Measurements from ENCODE around the gene UBE2V1.
A peak's percentile ranks its signal among the peaks of the same experiment; 100 is the strongest.

The UBE2V1 gene

DNA sequence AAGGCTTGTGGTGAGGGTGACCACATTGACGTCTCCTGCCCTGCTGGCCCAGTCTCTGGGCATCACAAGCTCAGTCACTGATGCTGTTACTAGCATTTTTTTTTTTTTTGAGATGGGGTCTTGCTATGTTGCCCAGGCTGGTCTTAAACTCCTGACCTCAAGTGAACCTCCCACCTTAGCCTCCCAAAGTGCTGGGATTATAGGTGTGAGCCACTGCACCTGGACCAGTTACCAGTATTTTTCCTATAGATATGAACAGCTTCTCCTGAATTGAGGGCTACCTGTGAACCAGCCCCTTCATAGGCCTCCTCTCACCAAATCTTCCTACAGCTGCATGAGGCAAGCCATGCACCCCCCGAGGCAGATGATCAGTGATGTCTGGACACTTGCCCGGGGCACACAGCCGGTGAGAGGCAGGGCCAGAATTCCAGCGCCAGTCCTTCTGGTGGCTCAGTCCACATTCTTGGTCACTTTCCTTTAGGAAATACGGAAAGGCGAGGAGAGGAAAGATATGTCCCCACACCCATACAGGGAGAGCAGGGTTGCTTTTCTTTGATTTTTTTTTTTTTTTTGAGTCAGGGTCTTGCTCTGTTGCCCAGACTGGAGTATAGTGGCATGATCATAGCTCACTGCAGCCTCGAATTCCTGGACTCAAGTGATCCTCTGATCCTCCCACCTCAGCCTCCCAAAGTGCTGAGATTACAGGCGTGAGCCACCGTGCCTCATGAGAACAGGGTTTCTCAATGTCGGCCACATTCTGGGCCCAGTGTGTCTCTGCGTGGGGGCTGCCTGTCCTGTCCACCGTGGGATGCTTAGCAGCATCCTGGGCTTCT is 50.7 kb downstream of the UBE2V1 start:
- no peak for DNase-seq (ENCODE audit: low spot score)

DNA sequence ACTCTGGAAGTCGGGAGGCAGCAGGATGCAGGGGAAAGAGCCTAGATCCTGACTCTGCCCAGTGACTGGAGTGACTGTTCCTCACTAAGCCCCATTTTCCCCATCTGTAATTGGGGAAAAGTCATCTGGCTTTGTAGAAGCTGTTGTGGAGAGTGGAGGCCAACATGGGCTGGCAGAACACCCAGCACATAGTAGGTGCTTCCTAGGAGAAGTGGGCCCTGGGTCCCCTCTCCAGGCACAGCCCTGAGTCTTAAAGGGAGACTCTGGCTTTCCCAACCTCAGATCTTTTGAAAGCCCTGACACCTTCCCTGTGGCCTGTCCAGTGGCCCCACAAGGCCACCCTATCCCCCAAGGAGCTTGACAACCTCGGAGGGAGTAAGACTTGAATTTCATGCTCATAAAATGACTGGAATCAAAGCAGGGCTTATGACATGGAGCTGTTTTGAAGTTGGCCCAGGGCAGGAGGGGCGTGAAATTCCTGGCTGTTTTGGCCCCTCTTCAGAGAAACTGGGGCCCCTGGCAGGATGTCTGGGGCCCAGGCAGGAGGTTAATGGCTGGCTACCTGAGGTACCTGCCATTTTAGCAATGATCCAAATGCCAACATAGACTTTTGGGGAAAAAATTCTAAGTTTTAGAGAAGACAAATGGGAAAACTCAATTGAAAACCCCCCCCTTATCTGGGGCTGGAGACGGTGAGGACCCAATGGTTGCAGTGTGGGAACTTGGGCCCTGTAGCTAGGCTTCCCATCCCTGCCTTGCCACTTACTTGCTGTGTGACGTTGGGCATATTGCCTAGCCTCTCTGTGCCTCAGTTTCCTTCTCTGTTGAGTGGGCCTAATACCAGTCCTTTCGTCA is 51.6 kb downstream of the UBE2V1 start:
- no peak for DNase-seq (ENCODE audit: low spot score)

DNA sequence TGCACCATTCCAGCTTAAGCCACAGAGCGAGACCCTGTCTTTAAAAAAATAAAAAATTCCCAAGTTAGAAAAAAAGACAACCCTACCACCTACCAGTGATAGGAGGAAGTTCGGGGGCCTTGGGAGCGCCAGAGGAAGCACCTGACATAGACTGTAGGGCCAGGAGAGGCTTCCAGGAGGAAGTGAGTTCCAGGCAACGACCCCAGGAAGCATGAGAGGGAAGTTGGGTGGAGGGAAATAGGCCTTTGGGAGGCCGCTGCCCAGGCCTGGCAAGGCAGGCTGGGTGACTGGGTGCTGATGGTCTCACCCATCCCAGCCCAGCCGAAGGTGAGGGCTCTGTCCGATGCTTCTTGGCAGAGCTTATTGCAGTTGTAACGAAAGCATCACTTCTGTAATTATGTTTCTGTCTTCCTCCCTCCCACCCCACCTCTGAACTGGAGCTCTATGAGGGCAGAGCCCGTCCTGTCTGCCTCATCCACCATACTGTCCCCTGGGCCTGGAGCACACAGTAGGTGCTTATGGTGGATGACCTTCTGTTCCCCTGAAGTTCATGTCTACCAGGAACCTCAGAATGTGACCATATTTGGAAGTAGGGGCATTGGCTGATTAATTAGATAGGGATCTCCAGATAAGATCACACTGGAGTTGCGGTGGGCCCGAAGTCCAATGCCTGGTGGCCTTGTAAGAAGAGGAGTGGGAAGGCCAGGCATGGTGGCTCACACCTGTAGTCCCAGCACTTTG is 54.1 kb downstream of the UBE2V1 start:
- DNase-seq (ENCODE audit: low spot score), result no peak

DNA sequence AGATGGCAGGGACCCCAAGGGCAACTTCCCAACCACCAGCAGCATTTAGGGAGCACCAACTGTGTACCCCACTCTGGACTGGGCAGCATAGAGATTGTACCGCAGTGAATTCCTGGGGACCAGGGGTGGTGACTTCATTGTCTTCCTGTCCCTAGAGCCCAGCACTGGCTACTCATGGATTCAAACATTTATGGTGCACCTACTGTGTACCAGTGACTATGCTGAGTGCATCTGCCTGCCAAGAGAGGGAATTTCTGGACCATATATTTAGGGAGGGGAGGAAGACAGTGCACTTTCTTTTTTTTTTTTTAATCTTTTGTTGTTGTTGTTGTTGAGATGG is 55.3 kb downstream of the UBE2V1 start:
- no peak for DNase-seq (ENCODE audit: low spot score)

DNA sequence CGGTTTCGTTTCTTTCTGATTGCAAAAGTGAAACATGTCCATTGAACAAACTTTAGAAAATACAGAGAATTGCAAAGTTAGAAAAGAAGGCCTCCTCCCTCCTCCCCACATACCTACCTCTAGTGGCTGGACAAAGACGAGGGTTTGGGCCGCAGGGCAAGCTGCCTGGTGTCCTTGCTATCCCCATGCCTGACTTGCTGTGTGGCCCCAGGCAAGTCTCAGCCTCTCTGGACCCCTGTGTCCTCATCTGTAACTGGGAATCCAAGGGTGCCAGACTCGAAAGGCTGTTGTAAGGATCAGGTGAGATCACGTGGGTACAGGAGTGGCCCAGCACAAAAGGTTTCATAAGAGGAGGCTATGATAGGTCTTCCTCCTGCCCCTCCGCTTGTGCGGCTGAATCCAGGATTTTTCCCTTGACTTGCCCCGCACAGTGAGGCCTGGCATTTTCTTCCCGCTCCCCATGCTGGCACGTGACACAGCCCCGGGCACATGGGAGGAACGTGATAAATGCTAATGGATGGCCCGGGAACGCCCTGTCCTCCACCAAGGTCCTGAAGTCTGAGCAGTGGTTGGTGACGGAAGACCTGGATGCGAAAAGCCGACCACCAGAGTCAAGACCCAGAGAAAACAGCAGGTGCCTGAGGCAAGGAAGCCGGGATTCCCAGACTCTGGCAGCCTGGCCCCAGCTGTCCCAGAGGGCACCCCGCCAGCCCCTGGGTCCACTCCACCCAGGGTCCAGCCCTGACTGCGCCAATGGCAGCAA is 55.8 kb downstream of the UBE2V1 start:
- no peak for DNase-seq (ENCODE audit: low spot score)

DNA sequence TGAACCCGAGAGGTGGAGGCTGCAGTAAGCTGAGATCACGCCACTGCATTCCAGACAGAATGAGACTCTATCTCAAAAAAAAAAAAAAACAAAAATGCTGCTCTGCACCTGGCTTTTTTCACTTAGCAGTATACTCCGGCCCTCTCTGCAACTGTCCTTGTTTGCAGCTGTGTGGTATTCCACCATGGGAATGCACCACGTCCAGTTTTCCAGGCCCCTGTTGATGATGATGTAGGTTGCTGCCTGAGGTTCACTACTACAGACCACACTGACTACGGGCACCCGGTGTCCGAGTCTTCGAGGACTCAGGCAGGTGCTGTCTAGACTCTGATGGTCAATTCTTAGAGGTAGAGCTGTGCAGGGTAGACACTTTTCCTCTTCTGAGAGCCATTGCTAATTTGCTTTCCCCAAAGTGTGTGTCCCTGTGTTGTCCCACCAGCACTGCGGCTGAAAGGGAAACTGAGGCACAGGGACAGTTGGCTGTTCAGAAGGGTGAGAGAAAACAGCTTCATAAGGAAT is 56.5 kb downstream of the UBE2V1 start:
- DNase-seq (ENCODE audit: low spot score), result no peak

DNA sequence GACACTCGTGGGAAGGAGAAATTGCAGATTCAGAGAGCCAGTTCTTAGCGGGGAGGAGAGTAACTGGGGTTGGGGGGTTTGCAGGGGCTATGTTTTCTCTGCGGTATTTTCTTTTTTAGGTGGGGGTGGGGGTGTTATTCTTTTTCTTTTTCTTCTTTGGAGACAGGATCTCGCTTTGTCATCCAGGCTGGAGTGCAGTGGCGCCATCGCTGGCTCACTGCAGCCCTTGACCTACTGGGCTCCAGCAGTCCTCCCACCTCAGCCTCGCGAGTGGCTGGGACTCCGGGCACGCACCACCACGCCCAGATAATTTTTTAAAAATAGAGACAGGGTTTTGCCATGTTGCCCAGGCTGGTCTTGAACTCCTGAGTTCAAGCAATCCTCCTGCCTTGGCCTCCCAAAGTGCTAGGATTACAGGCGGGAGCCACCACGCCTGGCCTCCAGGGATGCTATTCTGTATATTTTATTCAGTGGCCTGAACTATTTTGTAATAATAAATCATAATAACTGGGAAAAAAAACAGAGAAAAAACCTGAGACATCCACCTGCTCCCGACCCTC is 57.3 kb downstream of the UBE2V1 start:
- no peak for DNase-seq (ENCODE audit: low spot score)

DNA sequence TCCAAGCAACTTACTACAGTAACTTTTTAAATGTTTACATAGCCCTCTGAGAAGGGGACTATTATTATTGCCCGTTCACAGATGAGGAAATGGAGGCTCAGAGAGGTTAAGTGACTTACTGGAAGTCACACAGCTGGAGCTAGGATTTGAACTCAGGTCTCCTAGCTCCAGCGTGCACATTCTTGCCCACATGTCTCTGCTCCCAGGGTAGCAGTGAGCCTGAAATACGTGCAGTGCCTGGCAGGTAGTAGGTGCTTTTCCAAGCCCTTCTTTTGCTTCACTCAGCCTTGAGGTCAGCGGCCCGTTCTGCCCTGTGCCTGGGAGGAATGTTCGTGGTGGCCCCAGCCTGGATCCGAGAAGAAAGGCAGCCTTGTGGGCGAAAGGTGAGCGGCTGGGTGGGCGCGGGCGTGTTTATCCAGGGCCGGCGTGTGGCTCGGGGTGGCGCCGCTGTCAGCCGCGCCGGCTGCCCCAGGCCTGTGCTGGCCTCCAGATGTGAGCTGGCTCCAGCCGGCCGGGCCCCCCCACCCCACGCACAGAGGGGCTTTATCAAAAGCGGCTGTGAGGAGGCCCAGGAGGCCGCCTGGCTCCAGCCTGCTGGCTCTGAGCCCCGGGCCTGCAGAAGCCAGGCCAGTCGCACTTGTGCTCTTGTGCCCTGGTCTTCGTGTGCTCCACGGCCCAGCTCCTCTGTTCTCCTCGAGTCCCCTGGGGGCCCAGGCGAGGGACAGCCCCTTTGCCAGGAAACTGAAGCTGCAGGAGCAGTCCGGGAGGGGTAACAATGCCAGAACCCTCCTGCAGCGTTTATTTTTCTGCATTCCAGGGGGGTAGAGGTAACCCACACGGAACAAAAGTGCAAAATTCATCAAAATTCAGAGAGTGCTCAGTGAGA is 58.1 kb downstream of the UBE2V1 start:
- no peak for DNase-seq (ENCODE audit: low spot score)

DNA sequence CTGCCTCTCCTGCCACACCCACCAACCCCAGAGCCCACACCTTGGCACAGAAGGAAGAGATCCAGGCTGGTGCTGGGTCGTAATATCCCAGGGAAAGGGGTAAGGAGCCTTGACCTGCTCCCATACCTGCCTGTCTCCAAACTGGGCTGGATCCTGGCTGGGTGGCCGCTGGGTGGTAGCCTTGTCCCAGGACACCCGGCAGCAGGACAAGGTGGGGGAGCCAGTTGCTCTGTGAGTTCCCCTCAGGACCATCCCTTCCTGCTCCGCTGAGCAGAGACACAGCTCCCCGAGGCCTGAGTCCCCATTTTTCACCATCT is 58.8 kb downstream of the UBE2V1 start:
- no peak for DNase-seq (ENCODE audit: low spot score)

DNA sequence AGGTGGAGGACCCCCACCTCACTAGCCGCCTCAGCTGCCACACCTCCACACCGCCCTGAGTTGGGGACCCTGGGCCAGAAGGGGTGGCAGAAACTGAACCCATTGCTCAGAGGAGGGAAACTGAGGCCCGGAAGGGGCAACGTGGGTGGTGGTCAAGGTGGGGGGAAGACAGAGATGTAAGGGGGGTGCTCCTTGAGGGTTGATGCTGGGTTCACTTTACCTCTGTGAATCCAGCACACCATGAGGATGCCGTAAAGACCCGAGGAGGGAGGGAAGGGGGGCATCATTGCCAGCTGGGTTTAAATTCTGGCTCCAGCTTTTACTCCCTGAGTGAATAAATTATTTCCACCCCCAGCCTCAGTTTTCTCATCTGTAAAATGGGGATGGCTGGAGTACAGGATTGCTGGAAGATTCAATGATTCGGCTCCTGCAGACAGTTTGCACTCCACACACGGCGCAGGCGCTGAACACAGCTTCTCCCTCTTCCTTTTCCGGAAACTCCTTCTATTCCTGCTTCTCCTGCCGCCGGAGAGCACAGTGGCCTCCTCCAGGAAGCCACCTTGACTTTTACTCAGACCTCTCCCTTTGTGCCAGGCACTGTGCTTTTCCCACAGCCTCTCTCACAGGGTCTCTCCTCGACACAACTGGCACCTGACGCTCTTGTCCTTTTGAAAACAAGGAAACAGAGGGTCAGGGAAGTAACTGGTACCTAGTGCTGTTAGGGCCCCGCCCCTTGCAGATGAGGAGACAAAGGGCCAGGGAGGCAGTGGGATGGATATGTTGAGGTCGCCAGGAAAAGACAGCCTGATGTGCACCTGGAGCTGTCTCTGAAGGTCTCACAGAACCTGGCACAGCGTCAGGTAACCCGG is 59.4 kb downstream of the UBE2V1 start:
- DNase-seq (ENCODE audit: low spot score), result no peak

DNA sequence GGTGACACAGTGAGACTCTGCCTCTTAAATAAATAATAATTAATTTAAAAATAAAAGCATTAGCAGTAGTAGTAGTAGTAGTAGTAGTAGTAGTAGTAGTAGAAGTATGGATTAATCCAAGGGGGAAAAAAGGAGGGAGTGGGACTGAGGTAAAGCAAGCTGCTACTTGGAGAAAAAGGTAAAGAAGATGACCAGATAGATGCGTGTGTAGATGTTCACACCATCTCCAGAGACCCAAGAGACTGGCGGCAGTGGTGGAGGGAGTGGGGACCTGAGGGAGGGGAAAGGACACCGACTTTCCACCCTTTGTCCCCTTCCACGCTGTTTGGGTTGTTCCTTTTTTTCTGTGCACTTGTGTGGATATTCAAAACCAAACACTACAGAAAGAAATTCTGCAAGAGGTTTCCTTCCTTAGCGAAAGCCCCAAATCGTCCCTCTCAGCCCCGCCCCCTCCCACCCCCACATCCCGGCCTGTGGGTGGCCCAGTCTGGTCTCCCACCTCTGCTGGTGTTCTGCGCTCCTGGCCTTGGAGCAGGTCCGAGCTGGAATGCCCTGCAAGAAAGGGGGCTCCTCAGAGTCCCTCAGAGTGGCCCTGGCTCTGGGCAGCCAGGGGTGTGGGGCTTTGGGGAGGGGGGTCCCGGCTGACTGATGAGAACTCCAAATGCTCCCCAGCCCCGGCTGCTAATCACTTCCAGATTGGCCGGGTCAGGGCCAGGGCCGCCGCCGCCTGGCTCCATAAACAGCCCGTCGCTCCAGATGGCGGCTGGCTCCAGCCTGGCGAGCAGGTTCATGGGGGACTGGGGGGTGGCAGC is 60.2 kb downstream of the UBE2V1 start:
- DNase-seq (ENCODE audit: low spot score), result peak; percentile 20

DNA sequence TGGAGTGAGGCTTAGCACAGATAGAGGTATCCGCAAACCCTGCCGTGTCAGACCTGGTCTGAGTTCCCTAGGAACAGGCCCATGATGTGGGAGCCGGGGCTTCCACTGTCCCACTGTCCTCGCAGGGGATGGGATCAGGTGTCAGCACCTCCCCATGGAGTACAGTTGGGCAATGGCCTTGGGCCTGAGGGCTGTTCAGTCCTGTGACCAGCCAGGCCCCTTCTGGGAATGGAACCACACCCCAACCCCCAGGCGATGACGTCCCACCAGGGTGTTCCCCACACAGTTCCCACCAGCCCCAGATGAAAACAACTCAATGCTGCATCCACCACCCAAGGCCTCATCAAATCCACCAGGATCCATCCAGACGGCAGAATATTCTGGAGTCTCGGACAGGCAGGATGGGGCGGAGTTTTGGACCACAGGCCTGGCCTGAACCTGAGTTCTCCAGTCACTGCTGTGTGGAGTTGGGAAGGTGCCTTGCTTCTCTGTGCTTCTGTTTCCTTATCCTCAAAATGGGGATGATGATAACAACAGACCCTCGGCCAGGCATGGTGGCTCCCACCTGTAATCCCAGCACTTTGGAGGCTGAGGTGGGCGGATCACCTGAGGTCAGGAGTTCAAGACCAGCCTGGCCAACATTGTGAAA is 62.2 kb downstream of the UBE2V1 start:
- no peak for DNase-seq (ENCODE audit: low spot score)

DNA sequence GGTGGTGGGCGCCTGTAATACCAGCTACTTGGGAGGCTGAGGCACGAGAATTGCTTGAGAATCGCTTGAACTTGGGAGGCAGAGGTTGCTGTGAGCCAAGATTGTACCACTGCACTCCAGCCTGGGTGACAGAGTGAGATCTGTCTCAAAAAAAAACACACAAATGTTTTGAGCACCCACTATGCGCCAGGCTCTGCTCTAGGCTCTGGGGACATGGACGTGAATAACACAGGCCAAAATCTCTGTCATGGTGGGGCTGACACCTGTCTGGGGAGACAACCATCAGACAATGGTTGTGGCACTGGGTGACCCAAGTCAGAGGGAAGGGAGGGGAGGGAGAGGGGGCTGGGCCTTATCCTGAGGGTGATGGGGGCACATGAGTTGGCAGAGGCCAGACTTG is 62.7 kb downstream of the UBE2V1 start:
- no peak for DNase-seq (ENCODE audit: low spot score)

DNA sequence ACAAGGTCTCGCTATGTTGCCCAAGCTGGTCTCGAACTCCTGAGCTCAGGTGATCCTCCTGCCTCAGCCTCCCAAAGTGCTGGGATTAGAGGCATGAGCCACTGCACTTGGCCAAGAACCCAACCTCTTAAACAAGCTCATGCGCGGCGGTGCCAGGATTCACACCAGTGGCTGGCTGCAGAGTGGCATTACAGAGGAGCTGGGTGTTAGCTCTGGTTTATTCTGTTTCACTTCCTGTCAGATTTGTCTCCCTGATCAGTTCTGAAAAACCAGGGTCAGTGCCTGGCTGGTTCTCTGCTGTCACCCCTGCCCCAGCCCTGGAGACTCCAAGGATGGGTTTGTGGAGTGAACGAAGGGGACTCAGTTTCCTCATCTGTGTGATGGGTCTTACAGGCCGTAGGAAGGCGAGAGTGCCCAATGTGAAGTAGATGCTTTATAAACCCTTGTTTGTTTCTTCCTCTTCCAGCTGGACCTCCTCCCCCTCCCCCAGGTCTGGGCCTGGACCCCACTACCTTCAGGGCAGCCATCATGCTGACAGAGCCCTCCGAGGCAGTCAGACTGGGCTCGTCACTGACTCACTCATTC is 63.4 kb downstream of the UBE2V1 start:
- no peak for DNase-seq (ENCODE audit: low spot score)

DNA sequence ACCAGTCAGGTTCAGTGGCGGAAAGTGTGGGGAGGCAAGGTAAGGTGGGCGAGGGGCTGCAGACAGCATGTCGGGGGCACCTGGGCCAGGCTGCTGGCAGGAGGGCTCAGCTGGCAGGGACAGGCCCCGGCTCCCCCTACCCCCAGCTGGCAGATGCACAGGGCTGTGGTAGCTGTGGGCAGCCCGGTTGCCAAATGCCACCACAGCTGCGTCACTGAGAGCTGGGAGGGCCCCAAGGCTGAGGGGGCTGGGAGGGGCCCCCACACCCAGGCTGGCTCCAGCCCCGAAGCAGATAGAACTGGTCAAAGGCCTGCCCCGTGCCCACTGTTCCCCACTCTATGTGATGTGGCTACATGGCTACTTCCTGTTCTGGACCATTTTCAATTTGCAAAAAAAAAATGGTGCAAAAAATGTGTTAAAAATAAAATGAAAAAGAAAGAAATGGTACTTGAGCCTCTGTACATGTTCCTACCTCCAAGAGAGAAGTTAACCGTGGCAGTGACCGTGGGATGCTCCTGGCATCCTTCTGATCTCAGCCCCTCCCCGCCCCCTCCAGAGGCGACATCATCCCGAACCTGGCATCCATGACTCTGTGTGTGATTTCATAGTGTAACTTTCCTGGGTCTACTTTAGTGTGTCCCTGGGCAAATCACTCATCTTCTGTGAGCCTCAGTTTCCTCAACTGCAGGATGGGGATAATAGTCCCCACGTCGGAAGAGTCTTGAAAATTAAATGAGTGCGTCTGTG is 64.4 kb downstream of the UBE2V1 start:
- no peak for DNase-seq (ENCODE audit: low spot score)

DNA sequence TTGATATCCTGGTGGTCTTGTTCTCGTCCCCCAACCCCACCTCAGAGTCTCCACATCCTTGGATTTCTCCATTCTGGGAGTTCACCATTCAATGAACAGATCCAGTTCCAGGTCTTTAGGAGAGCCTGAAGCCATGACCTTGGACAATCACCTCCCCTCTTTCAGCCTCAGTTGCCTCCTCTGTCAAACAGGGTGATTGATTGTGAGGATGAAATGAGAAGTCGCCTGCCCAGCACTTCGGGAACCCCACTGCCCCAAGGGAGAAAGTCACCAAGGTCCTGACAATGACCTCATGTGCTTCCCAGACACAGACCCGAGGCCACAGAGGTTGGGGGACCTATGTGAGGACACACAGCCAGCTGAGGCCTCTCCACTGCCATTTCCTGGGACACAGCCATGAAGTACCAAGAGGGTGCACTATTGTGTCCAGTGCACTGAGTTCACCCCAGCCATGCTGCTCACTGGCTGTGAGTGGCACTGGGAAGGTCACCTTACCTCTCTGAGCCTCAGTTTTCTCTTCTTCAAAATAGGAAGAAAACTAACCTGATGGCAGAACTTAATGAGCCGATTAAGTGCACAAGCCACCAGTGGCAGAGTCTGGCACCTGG is 68.5 kb downstream of the UBE2V1 start:
- no peak for DNase-seq (ENCODE audit: low spot score)

All from cerebellar cortex (tissue), 1 donor.